ENCODE data around the gene ZNF423. TPM values are rescaled to one million over a fixed set of nuclear protein-coding genes. Genes with fewer than 3 reads are reported as not detected.
A peak's percentile ranks its signal among the peaks of the same experiment; 100 is the strongest.

ZNF423 gene
- total RNA-seq, 1 donor from 2014 or later: 11.9 TPM

DNA sequence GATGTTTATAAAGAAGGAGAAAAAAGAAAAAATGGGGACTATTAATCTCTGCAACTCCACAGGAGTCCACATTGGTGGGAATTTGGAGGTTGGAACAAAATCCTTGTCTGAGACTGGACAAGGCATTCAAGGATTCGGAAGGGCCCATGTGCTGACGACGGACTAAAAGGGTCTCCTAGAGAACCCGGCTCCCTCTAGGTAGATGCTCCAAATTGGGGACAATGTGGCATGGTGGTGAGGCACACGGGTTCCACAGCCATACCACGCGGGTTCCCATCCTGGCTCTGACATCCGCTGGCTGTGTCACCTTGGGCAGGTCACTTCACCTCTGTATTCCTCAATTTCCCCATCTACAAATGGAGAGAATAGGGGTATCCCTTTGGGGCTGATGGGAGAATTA, 254.9 kb downstream of the ZNF423 start:
- Histone ChIP-seq H3K4me3 (no peak overlapping the region), H3K36me3 (no peaks in the 10 kb centered on the region), H3K27me3 (no peaks in the 10 kb centered on the region), H3K9me3 (no peaks in the 10 kb centered on the region), H3K4me1 (peaks cover 6% of the 10 kb centered on the region), H3K27ac (no peak overlapping the region)
- ATAC-seq: no peak
- intact Hi-C loops (cut with DNase I): no loop called here
- TF ChIP-seq, protein P1, sequence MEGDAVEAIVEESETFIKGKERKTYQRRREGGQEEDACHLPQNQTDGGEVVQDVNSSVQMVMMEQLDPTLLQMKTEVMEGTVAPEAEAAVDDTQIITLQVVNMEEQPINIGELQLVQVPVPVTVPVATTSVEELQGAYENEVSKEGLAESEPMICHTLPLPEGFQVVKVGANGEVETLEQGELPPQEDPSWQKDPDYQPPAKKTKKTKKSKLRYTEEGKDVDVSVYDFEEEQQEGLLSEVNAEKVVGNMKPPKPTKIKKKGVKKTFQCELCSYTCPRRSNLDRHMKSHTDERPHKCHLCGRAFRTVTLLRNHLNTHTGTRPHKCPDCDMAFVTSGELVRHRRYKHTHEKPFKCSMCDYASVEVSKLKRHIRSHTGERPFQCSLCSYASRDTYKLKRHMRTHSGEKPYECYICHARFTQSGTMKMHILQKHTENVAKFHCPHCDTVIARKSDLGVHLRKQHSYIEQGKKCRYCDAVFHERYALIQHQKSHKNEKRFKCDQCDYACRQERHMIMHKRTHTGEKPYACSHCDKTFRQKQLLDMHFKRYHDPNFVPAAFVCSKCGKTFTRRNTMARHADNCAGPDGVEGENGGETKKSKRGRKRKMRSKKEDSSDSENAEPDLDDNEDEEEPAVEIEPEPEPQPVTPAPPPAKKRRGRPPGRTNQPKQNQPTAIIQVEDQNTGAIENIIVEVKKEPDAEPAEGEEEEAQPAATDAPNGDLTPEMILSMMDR (IDR thresholded peaks at IDR 0.05): no peak
- DNase-seq: no peak

DNA sequence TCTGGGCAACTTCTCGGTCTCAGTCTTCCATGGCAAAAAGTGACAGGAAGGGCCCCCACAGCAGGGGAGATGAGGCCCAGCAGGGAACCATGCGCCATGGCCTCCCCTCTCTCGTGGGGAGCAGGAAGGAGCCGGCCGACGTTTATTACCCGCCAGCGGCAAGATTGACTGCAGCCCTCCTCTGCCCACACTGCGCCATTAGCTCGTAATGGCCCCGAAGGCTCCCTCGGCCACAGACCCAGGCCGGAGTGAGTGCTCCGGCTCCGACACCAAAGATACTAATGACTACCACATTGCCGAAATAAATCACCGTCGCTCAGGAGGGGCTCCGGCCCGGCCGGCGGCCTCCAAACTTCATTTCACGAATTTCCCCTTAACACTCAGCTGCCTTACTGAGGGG, 255.4 kb downstream of the ZNF423 start:
- intact Hi-C loops (cut with DNase I): no loop called here
- H3K27ac ChIP-seq: no peak overlapping the region
- H3K36me3 ChIP-seq: no peaks in the 10 kb centered on the region
- H3K4me3 ChIP-seq: no peak overlapping the region
- ATAC-seq (no peak), DNase-seq (no peak)
- no peaks in the 10 kb centered on the region for H3K27me3 ChIP-seq
- H3K4me1 ChIP-seq: peaks cover 6% of the 10 kb centered on the region
- TF ChIP-seq, protein P1 (IDR thresholded peaks at IDR 0.05): no peak
- no peaks in the 10 kb centered on the region for H3K9me3 ChIP-seq

- H3K9me3 ChIP-seq: no peaks in the 10 kb centered on the region
- H3K4me1 ChIP-seq: peaks cover 6% of the 10 kb centered on the region
- no peak overlapping the region for H3K4me3 ChIP-seq
- intact Hi-C loops (cut with DNase I): no loop called here
- ATAC-seq (no peak), DNase-seq (no peak)
- H3K36me3 ChIP-seq: no peaks in the 10 kb centered on the region
- TF ChIP-seq, protein P1 (IDR thresholded peaks at IDR 0.05): no peak
- no peak overlapping the region for H3K27ac ChIP-seq
- no peaks in the 10 kb centered on the region for H3K27me3 ChIP-seq
Measured at GRCh38 chr16:49599704-49600103, 256.2 kb downstream of the ZNF423 start.

DNA sequence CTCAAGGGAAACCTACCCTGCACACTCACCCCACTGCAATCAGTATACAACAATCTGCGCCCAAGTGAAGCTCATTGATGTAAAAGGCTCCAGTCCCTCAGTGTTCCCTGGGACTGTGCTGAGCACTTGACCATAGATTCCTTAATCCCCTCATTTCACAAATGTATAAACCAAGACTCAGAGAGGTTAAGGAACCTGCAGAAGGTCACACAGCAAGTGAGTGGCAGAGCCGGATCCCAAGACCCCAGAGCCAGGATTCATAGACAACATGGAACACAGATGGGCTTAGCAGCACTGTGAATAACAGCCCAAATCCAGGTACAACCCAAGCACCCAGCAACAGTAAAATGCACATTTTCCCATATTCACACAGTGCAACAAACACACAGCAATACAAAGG, 256.6 kb downstream of the ZNF423 start:
- H3K27ac ChIP-seq: no peak overlapping the region
- peaks cover 6% of the 10 kb centered on the region for H3K4me1 ChIP-seq
- DNase-seq (no peak), ATAC-seq (no peak)
- H3K4me3 ChIP-seq: no peak overlapping the region
- TF ChIP-seq, protein P1 (IDR thresholded peaks at IDR 0.05): no peak
- no peaks in the 10 kb centered on the region for H3K27me3 ChIP-seq
- no peaks in the 10 kb centered on the region for H3K9me3 ChIP-seq
- no peaks in the 10 kb centered on the region for H3K36me3 ChIP-seq
- intact Hi-C loops (cut with DNase I): no loop called here

DNA sequence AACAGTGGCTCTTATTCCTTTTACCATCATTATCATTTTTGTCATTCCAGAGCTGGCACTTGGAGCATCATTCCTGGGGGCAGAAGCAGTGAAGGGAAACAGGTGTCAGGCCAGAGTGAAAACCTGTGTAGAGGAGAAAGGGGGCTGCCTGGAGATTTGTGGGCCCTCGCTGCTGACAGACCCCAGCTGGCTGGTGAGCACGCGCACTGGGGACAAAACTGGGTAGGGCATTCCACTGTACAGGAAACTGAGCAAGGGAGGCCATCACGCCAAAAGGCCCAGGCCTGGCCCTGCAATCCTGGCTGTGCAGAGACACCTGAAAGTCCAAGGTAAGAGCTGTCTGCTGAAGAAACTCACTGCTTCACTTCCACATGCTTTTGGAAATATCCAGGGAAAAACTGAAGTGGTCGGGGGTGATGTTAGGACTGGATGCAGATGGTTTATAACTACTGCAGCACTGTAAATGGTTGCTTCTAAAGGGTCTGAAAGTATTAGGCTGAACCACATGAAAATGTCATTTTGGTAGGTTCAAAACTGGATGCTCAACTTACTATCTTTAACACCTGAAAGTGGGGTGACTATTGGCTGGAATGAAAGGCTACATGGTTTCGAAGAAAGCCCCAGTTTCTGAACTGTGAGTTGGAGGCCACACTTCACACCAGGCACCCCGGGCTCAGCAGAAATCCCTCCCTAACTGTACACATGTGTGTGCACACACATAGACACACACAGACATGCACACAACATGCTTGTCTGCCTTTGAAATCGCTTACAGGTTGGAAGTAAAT, 257.3 kb downstream of the ZNF423 start:
- intact Hi-C loops (cut with DNase I): no loop called here
- H3K4me1 ChIP-seq: peaks cover 6% of the 10 kb centered on the region
- TF ChIP-seq, protein P1 (IDR thresholded peaks at IDR 0.05): no peak

More for the DNA sequence above, 257.3 kb downstream of the ZNF423 start:
- no peaks in the 10 kb centered on the region for H3K36me3 ChIP-seq
- ATAC-seq (no peak), DNase-seq (peak; percentile 36)
- H3K9me3 ChIP-seq: no peaks in the 10 kb centered on the region
- H3K4me3 ChIP-seq: no peak overlapping the region
- H3K27me3 ChIP-seq: no peaks in the 10 kb centered on the region
- no peak overlapping the region for H3K27ac ChIP-seq
